IMR-90 (cell line): Measurements from ENCODE around the gene ACSS3. TPM values are rescaled to one million over a fixed set of nuclear protein-coding genes. Genes with fewer than 3 reads are reported as not detected.

ENCODE experiments used
- ATAC-seq: fragments of 200-7000 bp; cut with Tn5 transposase; 2 replicates; pipeline ENCODE4 v1.9.1; 2020; ENCODE audit warnings: low read depth, mild to moderate bottlenecking, moderate library complexity
- BruUV-seq: library from RNA; stranded (reverse); fragments of 400-500 nt; replicated peaks from 2 replicates; lab custom pipeline; 2021; lab: Mats Ljungman, UMichigan
- CTCF ChIA-PET: fragments of 300-600 bp; formaldehyde crosslinking; extraction: SDS; loops from one replicate; lab custom pipeline; 2021; ENCODE audit warnings: antibody characterized with exemption; lab: Yijun Ruan, JAX
- POLR2A ChIA-PET: fragments of 300-600 bp; sonication (Branson Sonifier 250); formaldehyde crosslinking; loops from one replicate; lab custom pipeline; 2022; ENCODE audit warnings: antibody characterized with exemption; ENCODE audit not compliant: unreplicated experiment; lab: Charles Lee
- DNase-seq: peaks from one replicate; pipeline ENCODE4 v3.0.0; 2013
- H2AFZ ChIP-seq: replicated peaks from 2 replicates; pipeline ENCODE3; 2013; ENCODE audit warnings: low read length, mild to moderate bottlenecking; ENCODE audit not compliant: poor library complexity
- H2AK5ac ChIP-seq: 2 replicates; pipeline ENCODE4 v1.6.1; 2013; ENCODE audit warnings: low read depth, low read length, inconsistent platforms
- H2AK9ac ChIP-seq: replicated peaks from 2 replicates; pipeline ENCODE3; 2013; ENCODE audit warnings: mild to moderate bottlenecking, low read depth, low read length, moderate library complexity; ENCODE audit not compliant: poor library complexity
- H2BK120ac ChIP-seq: 2 replicates; pipeline ENCODE4 v1.6.1; 2013; ENCODE audit warnings: low read depth, low read length, inconsistent platforms
- H2BK15ac ChIP-seq: 3 replicates; pipeline ENCODE4 v1.6.1; 2013; ENCODE audit warnings: low read depth, low read length, inconsistent platforms
- H2BK20ac ChIP-seq: 2 replicates; pipeline ENCODE4 v1.6.1; 2013; ENCODE audit warnings: low read depth, mild to moderate bottlenecking, inconsistent platforms, low read length, moderate library complexity
- H2BK5ac ChIP-seq: 2 replicates; pipeline ENCODE4 v1.6.1; 2013; ENCODE audit warnings: mild to moderate bottlenecking, low read depth, low read length, inconsistent platforms; ENCODE audit not compliant: poor library complexity, severe bottlenecking
- H3K14ac ChIP-seq: replicated peaks from 2 replicates; pipeline ENCODE4 v1.6.1; 2013; ENCODE audit warnings: low read depth, low read length, inconsistent platforms
- H3K18ac ChIP-seq: 2 replicates; pipeline ENCODE4 v1.6.1; 2013; ENCODE audit warnings: low read depth, low read length, control low read depth
- H3K23ac ChIP-seq: 2 replicates; pipeline ENCODE4 v1.6.1; 2013; ENCODE audit warnings: low read depth, low read length, inconsistent platforms
- H3K27ac ChIP-seq: 2 replicates; pipeline ENCODE4 v1.5.1; 2013; ENCODE audit warnings: mild to moderate bottlenecking, control low read depth, low read length; ENCODE audit not compliant: insufficient read depth
- H3K27me3 ChIP-seq: 2 replicates; pipeline ENCODE4 v1.6.1; 2013; ENCODE audit warnings: low read length; ENCODE audit not compliant: control insufficient read depth, insufficient read depth
- H3K36me3 ChIP-seq: 2 replicates; pipeline ENCODE4 v1.6.1; 2013; ENCODE audit warnings: low read length, mixed read lengths; ENCODE audit not compliant: control insufficient read depth, insufficient read depth
- H3K4ac ChIP-seq: 2 replicates; pipeline ENCODE4 v1.6.1; 2013; ENCODE audit warnings: low read depth, low read length, inconsistent platforms
- H3K4me1 ChIP-seq: 2 replicates; pipeline ENCODE4 v1.6.1; 2013; ENCODE audit warnings: low read length, mixed read lengths; ENCODE audit not compliant: control insufficient read depth, insufficient read depth
- H3K4me2 ChIP-seq: 2 replicates; pipeline ENCODE4 v1.6.1; 2013; ENCODE audit warnings: low read depth, mild to moderate bottlenecking, control low read depth, low read length, moderate library complexity
- H3K4me3 ChIP-seq: 2 replicates; pipeline ENCODE4 v1.5.1; 2013; ENCODE audit warnings: low read depth, mild to moderate bottlenecking, control low read depth, low read length, moderate library complexity; ENCODE audit not compliant: insufficient read depth
- H3K56ac ChIP-seq: 2 replicates; pipeline ENCODE4 v1.6.1; 2013; ENCODE audit warnings: low read length, inconsistent platforms; ENCODE audit not compliant: insufficient read depth; ENCODE audit errors: extremely low read depth
- H3K79me1 ChIP-seq, 2 experiments: 2 replicates each; pipeline ENCODE4 v1.6.1; 2013; ENCODE audit warnings: low read length in 2 of 2, inconsistent platforms in 1 of 2, low read depth in 1 of 2
- H3K9ac ChIP-seq: 2 replicates; pipeline ENCODE4 v1.6.1; 2013; ENCODE audit warnings: low read depth, low read length, control low read depth
- H3K9me1 ChIP-seq: 2 replicates; pipeline ENCODE4 v1.6.1; 2013; ENCODE audit warnings: low read length, inconsistent platforms; ENCODE audit not compliant: insufficient read depth
- H3K9me3 ChIP-seq: 2 replicates; pipeline ENCODE4 v1.6.1; 2013; ENCODE audit warnings: low read length; ENCODE audit not compliant: control insufficient read depth, insufficient read depth
- H4K20me1 ChIP-seq: 2 replicates; pipeline ENCODE4 v1.6.1; 2013; ENCODE audit warnings: low read length, inconsistent platforms; ENCODE audit not compliant: insufficient read depth
- H4K5ac ChIP-seq: 2 replicates; pipeline ENCODE4 v1.6.1; 2013; ENCODE audit warnings: mild to moderate bottlenecking, low read depth, low read length, control low read depth
- H4K8ac ChIP-seq, 2 experiments: 2 replicates each; pipeline ENCODE4 v1.6.1; 2013; ENCODE audit warnings: low read depth in 2 of 2, low read length in 2 of 2, control low read depth in 1 of 2, inconsistent platforms in 1 of 2
- H4K91ac ChIP-seq: 2 replicates; pipeline ENCODE4 v1.6.1; 2013; ENCODE audit warnings: low read depth, low read length, inconsistent platforms; ENCODE audit not compliant: insufficient read depth
- CEBPB ChIP-seq: IDR thresholded peaks from 2 replicates; pipeline ENCODE4 v1.6.1; 2012; ENCODE audit warnings: low read depth, low read length, improper control_type of control experiment
- CTCF ChIP-seq: conservative IDR thresholded peaks from 2 replicates; pipeline ENCODE4 v1.5.1; 2012; ENCODE audit warnings: mild to moderate bottlenecking, low read depth, low read length, improper control_type of control experiment
- MAFK ChIP-seq: IDR thresholded peaks from 2 replicates; pipeline ENCODE4 v1.6.1; 2012; ENCODE audit warnings: low read depth, low read length, improper control_type of control experiment
- MAZ ChIP-seq: IDR thresholded peaks from 2 replicates; pipeline ENCODE4 v1.6.1; 2012; ENCODE audit warnings: low read depth, mild to moderate bottlenecking, low read length, improper control_type of control experiment, moderate library complexity, borderline replicate concordance
- NFE2L2 ChIP-seq: fragments of 150-350 bp; IDR thresholded peaks from 2 replicates; pipeline ENCODE4 v1.6.1; 2016; ENCODE audit warnings: low read depth, mild to moderate bottlenecking, low read length
- RCOR1 ChIP-seq: IDR thresholded peaks from 2 replicates; pipeline ENCODE4 v1.6.1; 2012; ENCODE audit warnings: mild to moderate bottlenecking, low read length, improper control_type of control experiment; ENCODE audit not compliant: insufficient replicate concordance
- USF2 ChIP-seq: fragments of 150-350 bp; IDR thresholded peaks from 2 replicates; pipeline ENCODE4 v1.6.1; 2017; ENCODE audit warnings: mild to moderate bottlenecking, antibody characterized with exemption, low read length, low read depth
- WGBS, 2 experiments: methylation state at CpG; one replicate each; pipeline versions ENCODE4 v1.1.5 to v1.1.7; 2013; ENCODE audit warnings: missing lambda C conversion rate in 2 of 2; ENCODE audit not compliant: insufficient read length in 1 of 2; ENCODE audit errors: extremely low coverage in 2 of 2; 5-methylcytosine and 5-hydroxymethylcytosine counted together
- dilution Hi-C: fragments of 300-500 bp; cut with HindIII; formaldehyde crosslinking; loops from one replicate; pipeline ENCODE4 v1.14.3; 2018; ENCODE audit warnings: low sequenced_read_pairs; ENCODE audit not compliant: unreplicated experiment
- in situ Hi-C: fragments of 300-500 bp; cut with MboI; formaldehyde crosslinking; loops from 3 replicates; pipeline ENCODE4 v1.14.3; 2019; ENCODE audit warnings: low sequenced_read_pairs, inconsistent platforms, mixed read lengths
- intact Hi-C: fragments of 100-400 bp; cut with micrococcal nuclease; formaldehyde crosslinking; loops from 2 replicates; pipeline ENCODE4 v1.10.0; 2022
- polyA plus RNA-seq, 3 experiments: library from polyadenylated mRNA; depleted of rRNA; stranded (reverse); fragments of >200 nt; gene quantifications; 2 replicates each; pipeline ENCODE4 v1.2.3, GENCODE V29; 2012; ENCODE audit warnings: low replicate concordance in 1 of 3
- total RNA-seq: library from RNA; depleted of rRNA; stranded (reverse); fragments of >200 nt; gene quantifications from 2 replicates; pipeline ENCODE4 v1.2.3, GENCODE V29; 2012
- TF ChIP-seq, protein P1 (sequence below): fragments of 150-350 bp; IDR thresholded peaks from 2 replicates; pipeline ENCODE4 v1.6.1; 2016; ENCODE audit warnings: low read depth, mild to moderate bottlenecking, low read length, moderate library complexity, borderline replicate concordance

ACSS3 gene
- total and polyA plus RNA-seq, 2 of the 4 experiments (the other 2 are of a cell fraction) = 0.84 to 2.0 TPM

- DNase-seq (no peak), ATAC-seq (no peak)
- H2BK15ac ChIP-seq = no peak overlapping the region
- no peak overlapping the region for H3K14ac ChIP-seq
- H3K9me1 ChIP-seq = no peaks in the 10 kb centered on the region
- H2BK5ac ChIP-seq = no peak overlapping the region
- no peaks in the 10 kb centered on the region for H3K9me3 ChIP-seq
- dilution Hi-C loops (no loop called here), intact Hi-C loops (loop anchor here (10.0 kb wide), 1 partner anchor 267 kb away; no protein-coding TSS in a partner anchor), in situ Hi-C loops (loop anchor here (25.0 kb wide), 1 partner anchor 849 kb away; no protein-coding TSS in a partner anchor)
- CTCF ChIA-PET = no interaction called here
- H3K27ac ChIP-seq = no peak overlapping the region
- WGBS, 2 experiments = no CpG with 5 or more reads among the region's 4 CpGs
- TF ChIP-seq USF2 = no peak
- no peak for TF ChIP-seq CTCF
- TF ChIP-seq RCOR1 = no peak
- TF ChIP-seq MAZ = no peak
- TF ChIP-seq, protein P1, sequence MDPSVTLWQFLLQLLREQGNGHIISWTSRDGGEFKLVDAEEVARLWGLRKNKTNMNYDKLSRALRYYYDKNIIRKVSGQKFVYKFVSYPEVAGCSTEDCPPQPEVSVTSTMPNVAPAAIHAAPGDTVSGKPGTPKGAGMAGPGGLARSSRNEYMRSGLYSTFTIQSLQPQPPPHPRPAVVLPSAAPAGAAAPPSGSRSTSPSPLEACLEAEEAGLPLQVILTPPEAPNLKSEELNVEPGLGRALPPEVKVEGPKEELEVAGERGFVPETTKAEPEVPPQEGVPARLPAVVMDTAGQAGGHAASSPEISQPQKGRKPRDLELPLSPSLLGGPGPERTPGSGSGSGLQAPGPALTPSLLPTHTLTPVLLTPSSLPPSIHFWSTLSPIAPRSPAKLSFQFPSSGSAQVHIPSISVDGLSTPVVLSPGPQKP = no peak
- no peak for TF ChIP-seq MAFK
- TF ChIP-seq NFE2L2 = no peak
- no peak for TF ChIP-seq CEBPB
- no peak overlapping the region for H3K23ac ChIP-seq
- H3K79me1 ChIP-seq = no peaks in the 10 kb centered on the region
- no peaks in the 10 kb centered on the region for H4K20me1 ChIP-seq
- H3K4me3 ChIP-seq = no peak overlapping the region
- no peak overlapping the region for H3K4ac ChIP-seq
- H2BK120ac ChIP-seq = no peak overlapping the region
- no peak overlapping the region for H2AFZ ChIP-seq
- no peak overlapping the region for H2AK5ac ChIP-seq
- H3K4me1 ChIP-seq = no peaks in the 10 kb centered on the region
- H3K56ac ChIP-seq = no peak overlapping the region
- POLR2A ChIA-PET = no interaction called here
- H3K4me2 ChIP-seq = no peak overlapping the region
- no peaks in the 10 kb centered on the region for H3K27me3 ChIP-seq
- no peak overlapping the region for H2AK9ac ChIP-seq
- H2BK20ac ChIP-seq = no peak overlapping the region
- H3K18ac ChIP-seq = no peak overlapping the region
- no peak overlapping the region for H4K91ac ChIP-seq
- H3K9ac ChIP-seq = no peak overlapping the region
- no peaks in the 10 kb centered on the region for H3K36me3 ChIP-seq
- H4K8ac ChIP-seq = no peak overlapping the region
- no peak overlapping the region for H4K5ac ChIP-seq
- no TSS peak for BruUV-seq
These were observed 183.8 kb downstream of the ACSS3 start for GRCh38 chr12:81261508-81262207.
